Sigmoid colon (tissue), 4 donors: ENCODE results near the gene VWA2.

Experiments used
- EP300 ChIP-seq, 4 donors: sonication (generic); formaldehyde crosslinking; IDR thresholded peaks; one replicate each; pipeline ENCODE4 v1.6.1; 2017; ENCODE audit warnings: antibody characterized with exemption in 4 of 4
- POLR2A ChIP-seq, 2 donors: fragments of 450-650 bp; IDR thresholded peaks; one replicate each; pipeline ENCODE4 v1.6.1; 2016; ENCODE audit warnings: antibody characterized with exemption in 2 of 2, mild to moderate bottlenecking in 2 of 2, moderate library complexity in 2 of 2
- POLR2AphosphoS5 ChIP-seq, 4 donors: sonication (generic); formaldehyde crosslinking; IDR thresholded peaks; one replicate each; pipeline ENCODE4 v1.6.1; 2017; ENCODE audit warnings: antibody characterized with exemption in 4 of 4
- TF ChIP-seq, protein P1 (sequence below), 4 experiments: fragments of 450-650 bp in 3 of 4; fragments of 200-600 bp in 1 of 4; IDR thresholded peaks; one replicate each; pipeline ENCODE4 v1.5.1; 2016 to 2019; ENCODE audit warnings: antibody characterized with exemption in 4 of 4, mild to moderate bottlenecking in 3 of 4, moderate library complexity in 2 of 4

DNA sequence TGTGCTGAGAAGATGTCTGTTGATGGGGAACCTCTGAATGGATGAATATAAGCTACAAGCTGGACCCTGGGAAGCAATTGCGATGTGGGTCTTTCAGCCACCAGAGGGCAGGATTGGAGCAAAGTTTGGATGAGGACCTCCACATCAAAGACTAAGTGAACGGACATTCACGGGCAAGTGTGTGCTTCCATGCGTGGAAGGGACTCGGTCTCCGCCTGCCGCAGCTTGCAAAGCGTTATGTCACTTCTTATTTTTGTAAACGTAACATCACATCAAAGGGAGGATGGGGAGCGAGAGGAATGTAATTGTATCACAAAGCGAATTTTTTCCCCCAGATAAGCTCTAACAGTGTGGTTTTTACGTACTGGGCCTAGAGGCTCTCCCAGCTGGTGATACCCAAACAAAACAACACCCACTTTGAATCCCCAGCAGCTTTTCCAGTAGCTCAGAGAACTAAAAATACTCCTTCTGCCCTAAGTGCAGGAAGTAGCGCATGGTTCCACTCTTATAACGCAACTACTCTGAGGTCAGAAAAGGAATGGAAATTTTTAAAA lies 65.0 kb downstream of the VWA2 start:
- TF ChIP-seq, protein P1, sequence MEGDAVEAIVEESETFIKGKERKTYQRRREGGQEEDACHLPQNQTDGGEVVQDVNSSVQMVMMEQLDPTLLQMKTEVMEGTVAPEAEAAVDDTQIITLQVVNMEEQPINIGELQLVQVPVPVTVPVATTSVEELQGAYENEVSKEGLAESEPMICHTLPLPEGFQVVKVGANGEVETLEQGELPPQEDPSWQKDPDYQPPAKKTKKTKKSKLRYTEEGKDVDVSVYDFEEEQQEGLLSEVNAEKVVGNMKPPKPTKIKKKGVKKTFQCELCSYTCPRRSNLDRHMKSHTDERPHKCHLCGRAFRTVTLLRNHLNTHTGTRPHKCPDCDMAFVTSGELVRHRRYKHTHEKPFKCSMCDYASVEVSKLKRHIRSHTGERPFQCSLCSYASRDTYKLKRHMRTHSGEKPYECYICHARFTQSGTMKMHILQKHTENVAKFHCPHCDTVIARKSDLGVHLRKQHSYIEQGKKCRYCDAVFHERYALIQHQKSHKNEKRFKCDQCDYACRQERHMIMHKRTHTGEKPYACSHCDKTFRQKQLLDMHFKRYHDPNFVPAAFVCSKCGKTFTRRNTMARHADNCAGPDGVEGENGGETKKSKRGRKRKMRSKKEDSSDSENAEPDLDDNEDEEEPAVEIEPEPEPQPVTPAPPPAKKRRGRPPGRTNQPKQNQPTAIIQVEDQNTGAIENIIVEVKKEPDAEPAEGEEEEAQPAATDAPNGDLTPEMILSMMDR (IDR thresholded peaks at IDR 0.05): peak; percentile 53 to 76 (median 72)
- peak in 2 of 4 donors; percentile 9 to 34 for TF ChIP-seq POLR2AphosphoS5 (IDR thresholded peaks at IDR 0.05)
- no peak for TF ChIP-seq POLR2A (IDR thresholded peaks at IDR 0.05)
- TF ChIP-seq EP300 (IDR thresholded peaks at IDR 0.05): no peak
